Thoracic aorta (tissue), 2 donors: ENCODE data around the gene DPM3. TPM values are rescaled to one million over a fixed set of nuclear protein-coding genes. Genes with fewer than 3 reads are reported as not detected.

Source experiments
- ATAC-seq: fragments of 150-250 bp; one replicate; pipeline ENCODE4 v1.8.0; 2017; ENCODE audit warnings: low read depth; ENCODE audit not compliant: insufficient number of reproducible peaks, low FRiP score
- DNase-seq: peaks from one replicate; pipeline ENCODE4 v3.0.0-alpha.2; 2020; ENCODE audit warnings: low spot score
- H3K27ac ChIP-seq, 2 donors: fragments of 200-600 bp; sonication (generic); 1 replicate in 1 of 2; 2 replicates in 1 of 2; pipeline ENCODE4 v1.5.1; 2016; ENCODE audit warnings: mild to moderate bottlenecking in 2 of 2, moderate library complexity in 2 of 2
- H3K27me3 ChIP-seq: fragments of 200-600 bp; sonication (generic); replicated peaks from 2 replicates; pipeline ENCODE4 v1.6.0; 2016; ENCODE audit warnings: mild to moderate bottlenecking; ENCODE audit not compliant: insufficient read depth
- H3K36me3 ChIP-seq: fragments of 200-600 bp; sonication (generic); one replicate; pipeline ENCODE4 v1.5.1; 2016
- H3K4me1 ChIP-seq, 2 donors: fragments of 200-600 bp; sonication (generic); 1 replicate in 1 of 2; 2 replicates in 1 of 2; pipeline versions ENCODE4 v1.5.1 to v1.6.0; 2016; ENCODE audit warnings: low read depth in 2 of 2, mild to moderate bottlenecking in 1 of 2; ENCODE audit not compliant: control insufficient read depth in 1 of 2
- H3K4me3 ChIP-seq: fragments of 200-600 bp; sonication (generic); 2 replicates; pipeline ENCODE4 v1.5.1; 2016; ENCODE audit warnings: mild to moderate bottlenecking
- H3K9me3 ChIP-seq: fragments of 200-600 bp; sonication (generic); 2 replicates; pipeline ENCODE4 v1.5.1; 2016
- total RNA-seq, 2 donors: library from RNA; depleted of rRNA; stranded (reverse); fragments of >200 nt; gene quantifications; one replicate each; pipeline versions ENCODE4 v1.1.0 to v1.2.3, GENCODE V29; 2016
- TF ChIP-seq, protein P1 (sequence below): fragments of 200-600 bp; sonication (generic); IDR thresholded peaks from one replicate; pipeline ENCODE4 v1.5.1; 2019; ENCODE audit warnings: antibody characterized with exemption

DPM3 gene
- total RNA-seq, 2 donors from 2014 or later = 28.8 to 68.6 TPM

DNA sequence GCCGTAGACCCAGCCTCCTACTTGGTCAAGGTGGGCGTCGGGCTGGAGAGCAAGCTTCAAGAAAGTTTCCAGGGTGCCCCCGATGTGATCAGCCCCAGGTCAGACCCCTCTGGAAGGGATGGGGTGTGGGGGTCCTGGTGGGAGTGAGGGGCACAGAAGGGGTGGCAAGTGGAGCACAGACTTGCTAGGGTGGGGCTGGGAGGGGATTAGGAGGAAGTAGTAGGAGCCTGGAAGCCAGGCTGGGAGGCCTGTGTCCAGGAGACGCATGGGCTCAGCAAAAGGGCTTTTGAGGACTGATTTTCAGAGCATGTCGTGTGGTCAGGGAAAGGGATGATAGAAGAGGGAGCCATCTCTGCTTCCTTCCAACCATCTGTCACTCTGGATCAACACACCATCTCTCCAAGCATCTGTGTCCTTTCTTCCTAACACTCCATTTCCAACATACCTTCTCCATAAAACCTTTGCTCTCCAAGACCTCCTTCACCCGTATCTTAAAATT, 41.8 kb upstream of the DPM3 start:
- ATAC-seq (no peak), DNase-seq (no peak)
- no peaks in the 10 kb centered on the region for H3K9me3 ChIP-seq
- H3K27me3 ChIP-seq = no peaks in the 10 kb centered on the region
- no peak overlapping the region for H3K27ac ChIP-seq
- no peak overlapping the region for H3K4me3 ChIP-seq
- peaks cover 0 to 2% of the 10 kb centered on the region in 2 donors for H3K4me1 ChIP-seq
- TF ChIP-seq, protein P1, sequence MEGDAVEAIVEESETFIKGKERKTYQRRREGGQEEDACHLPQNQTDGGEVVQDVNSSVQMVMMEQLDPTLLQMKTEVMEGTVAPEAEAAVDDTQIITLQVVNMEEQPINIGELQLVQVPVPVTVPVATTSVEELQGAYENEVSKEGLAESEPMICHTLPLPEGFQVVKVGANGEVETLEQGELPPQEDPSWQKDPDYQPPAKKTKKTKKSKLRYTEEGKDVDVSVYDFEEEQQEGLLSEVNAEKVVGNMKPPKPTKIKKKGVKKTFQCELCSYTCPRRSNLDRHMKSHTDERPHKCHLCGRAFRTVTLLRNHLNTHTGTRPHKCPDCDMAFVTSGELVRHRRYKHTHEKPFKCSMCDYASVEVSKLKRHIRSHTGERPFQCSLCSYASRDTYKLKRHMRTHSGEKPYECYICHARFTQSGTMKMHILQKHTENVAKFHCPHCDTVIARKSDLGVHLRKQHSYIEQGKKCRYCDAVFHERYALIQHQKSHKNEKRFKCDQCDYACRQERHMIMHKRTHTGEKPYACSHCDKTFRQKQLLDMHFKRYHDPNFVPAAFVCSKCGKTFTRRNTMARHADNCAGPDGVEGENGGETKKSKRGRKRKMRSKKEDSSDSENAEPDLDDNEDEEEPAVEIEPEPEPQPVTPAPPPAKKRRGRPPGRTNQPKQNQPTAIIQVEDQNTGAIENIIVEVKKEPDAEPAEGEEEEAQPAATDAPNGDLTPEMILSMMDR = no peak
- no peaks in the 10 kb centered on the region for H3K36me3 ChIP-seq

DNA sequence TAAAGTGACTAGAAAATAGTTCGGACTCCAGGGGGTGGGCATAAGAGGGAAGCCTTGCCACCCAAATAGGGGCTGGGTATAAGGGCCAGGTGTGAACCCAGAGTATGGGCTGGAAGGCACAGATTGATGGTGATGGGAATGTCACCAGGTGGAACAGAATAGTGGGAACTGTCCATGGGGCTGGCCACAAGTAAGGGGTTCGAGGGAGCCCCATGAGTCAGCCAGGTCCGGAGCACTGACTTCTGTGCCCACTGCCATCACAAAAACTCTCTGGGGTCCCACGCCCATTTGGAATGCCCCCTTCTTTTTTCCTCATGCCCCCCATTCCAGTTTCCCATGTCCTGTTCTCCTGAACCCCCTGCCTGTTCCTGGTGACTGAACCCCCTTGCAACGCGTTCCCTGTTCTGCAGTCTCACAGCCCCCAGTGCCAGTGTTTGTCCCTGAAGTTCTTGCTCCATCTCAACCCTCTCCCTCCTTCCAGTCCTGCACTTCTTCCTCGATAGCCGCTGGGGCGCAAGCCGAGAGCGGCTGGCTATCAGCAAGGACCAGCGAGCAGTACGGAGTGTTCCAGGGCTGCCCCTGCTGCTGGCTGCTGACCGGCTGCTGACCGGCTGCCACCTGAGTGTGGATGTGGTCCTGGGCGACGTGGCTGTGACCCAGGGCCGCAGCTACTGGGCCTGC, 41.2 kb upstream of the DPM3 start:
- ATAC-seq (no peak), DNase-seq (no peak)
- Histone ChIP-seq H3K9me3 (no peaks in the 10 kb centered on the region), H3K4me1 (peaks cover 4 to 6% of the 10 kb centered on the region in 2 donors), H3K27ac (no peak overlapping the region), H3K27me3 (no peaks in the 10 kb centered on the region), H3K4me3 (no peak overlapping the region), H3K36me3 (no peaks in the 10 kb centered on the region)
- TF ChIP-seq, protein P1 = no peak

DNA sequence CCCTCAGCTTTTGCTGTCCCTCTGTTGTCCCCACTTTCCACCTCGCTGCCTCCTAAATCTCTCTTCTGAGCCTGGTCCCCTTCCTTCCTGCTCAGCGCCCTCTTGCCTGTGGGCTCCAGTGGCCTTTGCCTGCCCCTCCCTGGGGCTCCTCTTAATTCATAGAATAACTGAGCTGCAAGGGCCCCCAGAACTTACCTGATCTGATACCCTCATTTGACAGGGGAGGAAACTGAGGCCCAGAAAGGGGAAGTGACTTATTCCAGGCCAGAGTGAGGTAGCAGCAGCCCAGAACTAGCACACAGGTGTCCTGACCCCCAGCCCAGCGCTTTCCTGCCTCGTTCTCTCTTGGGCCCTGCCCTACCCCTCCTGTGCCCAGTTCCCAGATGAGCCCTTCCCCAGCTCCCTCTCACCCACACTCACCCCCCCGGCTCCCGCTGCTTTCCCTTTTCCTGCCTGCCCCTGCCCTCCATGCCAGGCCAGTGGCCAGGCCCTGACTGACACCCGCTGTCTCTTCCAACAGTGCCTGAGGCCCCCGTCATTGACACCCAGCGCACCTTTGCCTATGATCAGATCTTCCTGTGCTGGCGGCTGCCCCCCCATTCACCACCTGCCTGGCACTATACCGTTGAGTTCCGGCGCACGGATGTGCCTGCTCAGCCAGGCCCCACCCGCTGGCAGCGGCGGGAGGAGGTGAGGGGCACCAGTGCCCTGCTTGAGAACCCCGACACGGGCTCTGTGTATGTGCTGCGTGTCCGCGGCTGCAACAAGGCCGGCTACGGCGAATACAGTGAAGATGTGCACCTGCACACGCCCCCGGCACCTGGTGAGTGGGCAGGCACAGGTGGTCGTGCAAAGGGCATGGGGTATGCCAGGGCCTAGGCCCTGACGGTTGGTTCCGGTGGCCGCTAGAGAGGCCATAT, 39.0 kb upstream of the DPM3 start:
- Histone ChIP-seq H3K27me3 (no peaks in the 10 kb centered on the region), H3K4me3 (no peak overlapping the region), H3K9me3 (no peaks in the 10 kb centered on the region), H3K4me1 (peaks cover 4 to 12% of the 10 kb centered on the region in 2 donors), H3K36me3 (no peaks in the 10 kb centered on the region), H3K27ac (no peak overlapping the region)
- ATAC-seq (no peak), DNase-seq (no peak)
- TF ChIP-seq, protein P1 = no peak

- H3K9me3 ChIP-seq = no peaks in the 10 kb centered on the region
- H3K36me3 ChIP-seq = no peaks in the 10 kb centered on the region
- H3K4me1 ChIP-seq = peaks cover 4 to 20% of the 10 kb centered on the region in 2 donors
- TF ChIP-seq, protein P1 = no peak
- ATAC-seq (no peak), DNase-seq (no peak)
- no peak overlapping the region for H3K27ac ChIP-seq
- H3K4me3 ChIP-seq = no peak overlapping the region
- no peaks in the 10 kb centered on the region for H3K27me3 ChIP-seq
Observed at GRCh38 chr1:155178441-155179111, 38.2 kb upstream of the DPM3 start.

DNA sequence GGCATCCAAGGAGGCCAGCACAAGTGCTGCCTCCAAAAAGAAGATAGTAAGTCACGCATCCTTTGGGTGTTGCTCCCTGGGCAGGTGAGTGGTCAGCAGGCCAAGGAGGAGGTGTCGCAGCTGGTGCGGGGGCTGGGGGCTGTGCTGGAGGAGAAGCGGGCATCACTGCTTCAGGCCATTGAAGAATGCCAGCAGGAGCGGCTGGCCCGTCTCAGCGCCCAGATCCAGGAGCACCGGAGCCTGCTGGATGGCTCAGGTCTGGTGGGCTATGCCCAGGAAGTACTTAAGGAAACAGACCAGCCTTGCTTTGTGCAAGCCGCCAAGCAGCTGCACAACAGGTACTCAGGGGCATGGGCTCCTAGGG, 37.6 kb upstream of the DPM3 start:
- Histone ChIP-seq H3K9me3 (no peaks in the 10 kb centered on the region), H3K27me3 (no peaks in the 10 kb centered on the region), H3K36me3 (no peaks in the 10 kb centered on the region), H3K4me3 (no peak overlapping the region), H3K4me1 (peaks cover 4 to 23% of the 10 kb centered on the region in 2 donors), H3K27ac (no peak overlapping the region)
- no peak for ATAC-seq
- TF ChIP-seq, protein P1 = no peak
- no peak for DNase-seq
